ENCODE measurements around the gene MRAS.
"Not testable (repeated sequence)": the region's sequence is repeated elsewhere in the genome, so short reads cannot be mapped to it uniquely, and the experiment has no call there.

The MRAS gene

GRCh38 chr3:138445236-138445635, 96.9 kb downstream of the MRAS start:
- no peak for DNase-seq (ENCODE audit: low spot score)

DNA sequence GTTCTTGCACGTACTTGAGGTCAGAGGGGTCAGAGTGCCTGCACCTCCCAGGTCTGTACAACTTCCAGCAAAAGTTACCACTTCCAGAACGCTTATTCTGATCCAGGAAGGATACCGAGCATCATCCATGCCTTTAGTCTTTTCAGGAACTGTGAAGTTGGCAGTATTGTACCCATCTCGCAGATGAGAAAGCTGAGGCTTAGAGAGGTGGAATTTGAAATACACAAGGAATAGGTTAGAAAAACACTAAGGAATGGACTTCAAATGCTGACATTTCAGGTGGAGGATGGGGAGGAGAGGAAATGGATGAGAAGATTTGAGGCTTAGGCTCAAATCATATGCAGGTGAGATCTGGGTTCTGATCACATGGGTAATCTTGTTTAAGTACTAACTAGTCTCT, 97.3 kb downstream of the MRAS start:
- DNase-seq (ENCODE audit: low spot score) = no peak

DNA sequence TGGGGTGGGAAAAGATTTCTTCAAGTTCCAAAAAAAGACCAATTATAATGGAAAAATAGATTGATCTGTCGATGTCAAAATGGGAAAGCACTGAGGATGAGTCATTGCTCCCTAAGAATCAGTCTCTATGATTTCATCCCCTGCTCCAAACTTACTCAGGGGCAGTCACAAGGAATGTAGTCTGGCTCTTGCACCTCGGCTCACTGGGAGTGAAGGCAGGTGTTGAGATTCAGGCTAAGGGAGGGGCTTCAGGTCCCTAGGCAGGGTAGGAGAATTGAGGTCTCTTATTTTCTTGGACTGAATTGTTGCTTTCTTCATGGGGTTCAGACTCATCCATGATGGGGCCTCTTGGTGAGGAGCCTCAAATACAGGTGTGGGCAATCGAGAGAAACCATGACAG, 100.3 kb downstream of the MRAS start:
- no peak for DNase-seq (ENCODE audit: low spot score)

GRCh38 chr3:138449490-138449889, 101.1 kb downstream of the MRAS start:
- no peak for DNase-seq (ENCODE audit: low spot score)

- no peak for DNase-seq (ENCODE audit: low spot score)
Observed at GRCh38 chr3:138450181-138450580, 101.8 kb downstream of the MRAS start.

DNA sequence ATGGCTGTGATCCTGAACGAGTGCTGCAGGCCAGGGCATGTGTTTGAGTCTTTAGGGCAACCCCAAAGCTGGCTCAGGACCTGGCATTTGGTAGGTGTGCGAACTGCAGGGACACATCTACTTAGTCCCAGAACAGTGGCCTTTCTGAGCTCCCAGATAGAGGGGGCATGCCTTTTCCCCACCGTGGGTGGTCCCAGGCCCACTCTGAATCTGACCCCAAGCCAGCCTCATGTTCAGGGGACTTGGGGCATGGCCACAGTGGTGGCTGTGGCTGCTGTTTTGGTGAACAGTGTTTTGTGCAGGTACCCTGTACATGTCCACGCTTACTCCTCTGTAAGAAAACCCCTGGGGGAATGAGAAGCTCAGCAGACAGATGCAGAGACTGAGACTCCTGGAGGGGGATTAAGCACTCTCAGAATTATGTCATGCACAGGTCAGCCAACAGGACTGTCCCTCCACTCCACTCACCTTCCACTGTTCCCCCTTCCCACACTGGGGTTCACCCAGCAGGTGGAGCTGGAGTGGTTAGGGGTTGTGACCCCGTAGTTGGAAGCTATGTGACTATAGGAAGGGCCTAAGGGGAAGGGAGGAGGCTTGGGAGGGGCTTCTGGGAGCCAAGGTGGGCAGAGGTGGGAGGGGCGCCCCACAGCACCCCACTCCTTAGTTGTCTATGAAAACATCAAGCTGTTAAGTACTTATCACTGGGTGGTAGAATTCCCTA, 102.5 kb downstream of the MRAS start:
- DNase-seq (ENCODE audit: low spot score) = no peak

DNA sequence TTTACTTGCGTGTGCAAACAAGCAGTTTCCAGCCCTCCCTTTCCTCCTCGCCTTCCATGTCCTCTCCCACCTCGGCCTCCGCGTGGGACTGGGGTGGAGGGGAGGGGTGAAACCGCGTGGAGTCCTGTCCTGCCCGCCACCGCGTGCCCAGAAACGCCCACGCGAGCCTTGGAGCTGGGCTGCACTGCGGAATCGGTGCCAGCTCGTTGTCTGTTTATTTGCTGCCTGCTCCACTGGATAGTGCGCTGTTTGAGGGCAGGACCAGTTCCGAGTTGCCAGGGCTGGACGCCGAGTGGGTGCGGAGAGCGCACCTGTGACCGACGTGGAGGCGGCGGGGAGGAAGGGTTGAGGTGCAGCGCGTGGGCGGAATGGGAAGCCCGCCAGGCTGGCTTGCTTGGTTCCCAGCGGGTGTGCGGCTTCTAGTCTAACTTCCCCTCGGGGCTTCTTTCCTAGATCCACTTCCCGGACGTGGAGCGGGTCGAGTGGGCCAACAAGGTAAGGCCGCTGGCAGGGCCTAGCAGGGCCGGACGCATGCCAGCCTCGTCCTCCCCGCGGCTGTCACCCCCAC, 103.3 kb downstream of the MRAS start:
- DNase-seq (ENCODE audit: low spot score) = no peak

- DNase-seq (ENCODE audit: low spot score) = no peak
Observed at GRCh38 chr3:138452436-138452835, 104.1 kb downstream of the MRAS start.

- DNase-seq (ENCODE audit: low spot score) = not testable (repeated sequence)
Observed at GRCh38 chr3:138453940-138454339, 105.6 kb downstream of the MRAS start.

Measured in AG08396 (cell line).